ENCODE data around the gene C20orf141.

DNA sequence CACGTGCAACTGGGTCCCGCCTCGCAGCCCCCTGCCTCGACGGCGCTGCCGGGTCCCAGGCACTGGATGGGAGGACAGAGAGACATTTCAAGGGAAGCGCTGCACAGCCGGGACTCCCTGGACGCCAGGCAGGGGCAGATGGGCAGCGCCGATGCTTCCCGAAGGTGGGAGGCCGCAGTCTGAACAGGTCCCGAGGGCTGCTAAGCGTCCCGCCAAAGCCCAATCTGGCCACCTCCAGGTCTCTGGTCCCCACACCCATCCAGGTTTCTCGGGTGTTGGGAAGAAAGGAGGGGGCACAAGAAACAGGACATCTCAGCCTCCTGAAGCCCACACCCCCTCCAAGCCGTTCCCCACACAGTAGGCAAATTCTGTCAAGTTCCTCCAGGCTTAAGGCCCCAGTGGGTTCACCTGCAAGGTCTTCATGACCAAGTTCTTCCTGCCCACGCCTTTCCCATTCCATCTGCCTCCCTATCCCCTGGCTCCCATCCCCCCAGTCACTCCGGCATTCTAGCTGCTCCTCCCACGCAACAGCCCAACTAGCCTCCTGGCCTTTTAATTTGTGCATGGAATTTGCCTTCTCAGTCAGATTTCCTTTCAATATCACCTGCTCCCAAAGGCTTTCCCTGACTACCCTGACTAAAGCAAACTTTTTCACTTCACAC, 9.0 kb upstream of the C20orf141 start:
- TF ChIP-seq CTCF (conservative IDR thresholded peaks at IDR 0.05; ENCODE audit: low read length) (no peak), EZH2phosphoT487 (IDR thresholded peaks at IDR 0.05; ENCODE audit: borderline replicate concordance) (no peak)
